Lower leg skin (tissue), 4 donors: ENCODE data around the gene CACNG8. TPM values are rescaled to one million over a fixed set of nuclear protein-coding genes. Genes with fewer than 3 reads are reported as not detected.

Experiments used
- DNase-seq, 2 donors: peaks; one replicate each; pipeline ENCODE4 v3.0.0-alpha.2; 2019; ENCODE audit warnings: low spot score in 2 of 2
- H3K4me3 ChIP-seq: fragments of 200-600 bp; sonication (generic); 2 replicates; pipeline ENCODE4 v1.5.1; 2017; ENCODE audit warnings: mild to moderate bottlenecking, low read depth; ENCODE audit not compliant: poor library complexity, severe bottlenecking
- POLR2A ChIP-seq, 2 donors: fragments of 450-650 bp; IDR thresholded peaks; one replicate each; pipeline ENCODE4 v1.6.1; 2016 to 2017; ENCODE audit warnings: antibody characterized with exemption in 2 of 2, mild to moderate bottlenecking in 1 of 2, moderate library complexity in 1 of 2
- WGBS, 2 donors: methylation state at CpG; one replicate each; pipeline ENCODE4 v1.1.5; 2018; 5-methylcytosine and 5-hydroxymethylcytosine counted together
- intact Hi-C: fragments of 100-400 bp; cut with DNase I; formaldehyde crosslinking; loops from one replicate; pipeline ENCODE4 v1.15.0; 2023; ENCODE audit warnings: low total_unique reads
- total RNA-seq, 4 donors: library from RNA; depleted of rRNA; stranded (reverse); fragments of >200 nt; gene quantifications; one replicate each; pipeline ENCODE4 v1.1.0, GENCODE V29; 2016
- TF ChIP-seq, protein P1 (sequence below), 3 donors: fragments of 450-650 bp; IDR thresholded peaks; one replicate each; pipeline ENCODE4 v1.5.1; 2016; ENCODE audit warnings: antibody characterized with exemption in 3 of 3, mild to moderate bottlenecking in 3 of 3, moderate library complexity in 2 of 3

Gene CACNG8
- total RNA-seq, 4 donors from 2014 or later: 0.05 to 0.08 TPM; not detected in 2

DNA sequence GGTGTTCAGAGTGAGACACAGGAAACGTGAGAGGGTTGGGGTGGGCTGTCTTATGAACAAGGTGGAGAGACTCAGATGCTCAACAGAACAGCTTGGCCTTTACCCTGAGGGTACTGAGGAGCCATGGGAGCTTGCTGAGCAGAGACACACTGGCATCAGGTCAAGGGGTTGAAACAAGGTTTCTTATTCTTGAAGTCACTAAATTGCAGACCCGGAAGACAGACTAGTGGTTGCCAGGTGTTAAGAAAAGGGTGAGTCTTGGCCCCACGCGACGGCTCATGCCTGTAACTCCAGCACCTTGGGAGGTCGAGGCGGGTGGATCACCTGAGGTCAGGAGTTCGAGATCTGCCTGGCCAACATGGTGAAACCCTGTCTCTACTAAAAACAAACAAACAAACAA, 51.1 kb downstream of the CACNG8 start:
- TF ChIP-seq, protein P1, sequence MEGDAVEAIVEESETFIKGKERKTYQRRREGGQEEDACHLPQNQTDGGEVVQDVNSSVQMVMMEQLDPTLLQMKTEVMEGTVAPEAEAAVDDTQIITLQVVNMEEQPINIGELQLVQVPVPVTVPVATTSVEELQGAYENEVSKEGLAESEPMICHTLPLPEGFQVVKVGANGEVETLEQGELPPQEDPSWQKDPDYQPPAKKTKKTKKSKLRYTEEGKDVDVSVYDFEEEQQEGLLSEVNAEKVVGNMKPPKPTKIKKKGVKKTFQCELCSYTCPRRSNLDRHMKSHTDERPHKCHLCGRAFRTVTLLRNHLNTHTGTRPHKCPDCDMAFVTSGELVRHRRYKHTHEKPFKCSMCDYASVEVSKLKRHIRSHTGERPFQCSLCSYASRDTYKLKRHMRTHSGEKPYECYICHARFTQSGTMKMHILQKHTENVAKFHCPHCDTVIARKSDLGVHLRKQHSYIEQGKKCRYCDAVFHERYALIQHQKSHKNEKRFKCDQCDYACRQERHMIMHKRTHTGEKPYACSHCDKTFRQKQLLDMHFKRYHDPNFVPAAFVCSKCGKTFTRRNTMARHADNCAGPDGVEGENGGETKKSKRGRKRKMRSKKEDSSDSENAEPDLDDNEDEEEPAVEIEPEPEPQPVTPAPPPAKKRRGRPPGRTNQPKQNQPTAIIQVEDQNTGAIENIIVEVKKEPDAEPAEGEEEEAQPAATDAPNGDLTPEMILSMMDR (IDR thresholded peaks at IDR 0.05): no peak
- no peak for TF ChIP-seq POLR2A (IDR thresholded peaks at IDR 0.05)
- 69 to 73% methylated on average over 8 of the region's 8 CpGs for WGBS, 2 donors
- no peak overlapping the region for H3K4me3 ChIP-seq
- no peak for DNase-seq
- intact Hi-C loops: loop anchor here (10.0 kb wide), 1 partner anchor 169 kb away; no protein-coding TSS in a partner anchor

DNA sequence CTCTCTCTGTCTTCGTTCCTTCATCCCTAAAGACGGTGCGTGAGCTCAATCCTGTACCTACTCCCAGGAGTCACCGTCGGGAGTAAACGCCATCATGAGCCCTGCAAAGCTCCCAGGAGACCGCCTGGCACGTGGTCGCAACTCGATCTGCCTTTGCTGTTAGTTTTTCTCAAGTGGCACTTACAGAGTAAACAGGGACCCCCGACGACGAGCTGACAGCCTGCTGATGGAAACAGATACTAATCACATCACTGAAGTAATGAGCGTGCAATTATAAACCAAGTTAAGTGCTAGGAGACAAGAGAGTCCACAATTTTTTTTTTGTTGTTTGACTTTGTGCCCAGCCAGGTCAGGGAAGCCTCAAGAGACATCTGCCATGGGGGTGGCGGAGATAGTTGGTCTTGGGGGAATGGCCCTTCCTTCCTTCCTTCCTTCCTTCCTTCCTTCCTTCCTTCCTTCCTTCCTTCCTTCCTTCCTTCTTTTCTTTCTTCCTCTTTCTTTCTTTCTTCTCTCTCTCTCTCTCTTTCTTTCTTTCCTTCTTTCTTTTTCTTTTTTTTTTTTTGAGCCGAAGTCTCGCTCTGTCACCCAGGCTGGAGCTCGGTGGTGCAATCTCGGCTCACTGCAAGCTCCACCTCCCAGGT, 52.3 kb downstream of the CACNG8 start:
- TF ChIP-seq POLR2A (IDR thresholded peaks at IDR 0.05): no peak
- TF ChIP-seq, protein P1 (IDR thresholded peaks at IDR 0.05): no peak
- WGBS, 2 donors: 48 to 61% methylated on average over 19 of the region's 19 CpGs
- intact Hi-C loops: loop anchor here (10.0 kb wide), 1 partner anchor 170 kb away; no protein-coding TSS in a partner anchor
- DNase-seq: no peak
- no peak overlapping the region for H3K4me3 ChIP-seq

DNA sequence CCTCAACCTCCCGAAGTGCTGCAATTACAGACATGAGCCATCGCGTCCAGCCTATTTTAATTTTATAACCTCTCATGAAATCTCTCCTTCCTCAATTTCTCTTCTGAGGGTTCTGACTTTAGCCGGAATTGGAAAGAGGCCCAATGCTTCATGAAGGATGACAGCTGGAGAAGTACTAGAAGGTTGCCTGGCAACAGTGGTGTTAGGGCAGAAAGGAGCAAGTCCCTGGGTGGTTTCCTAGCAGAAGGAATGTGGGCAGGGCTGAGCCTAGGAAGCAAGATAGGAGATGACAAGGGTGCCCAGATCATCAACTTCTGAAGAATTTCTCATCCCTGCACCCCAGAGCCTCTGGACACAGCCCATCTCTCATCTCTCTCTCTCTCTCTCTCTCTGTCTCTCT, 54.5 kb downstream of the CACNG8 start:
- TF ChIP-seq, protein P1 (IDR thresholded peaks at IDR 0.05): no peak
- no peak for TF ChIP-seq POLR2A (IDR thresholded peaks at IDR 0.05)
- intact Hi-C loops: loop anchor here (10.0 kb wide), 1 partner anchor 172 kb away; no protein-coding TSS in a partner anchor
- no peak overlapping the region for H3K4me3 ChIP-seq
- 85 to 88% methylated on average over 4 of the region's 4 CpGs for WGBS, 2 donors
- no peak for DNase-seq

DNA sequence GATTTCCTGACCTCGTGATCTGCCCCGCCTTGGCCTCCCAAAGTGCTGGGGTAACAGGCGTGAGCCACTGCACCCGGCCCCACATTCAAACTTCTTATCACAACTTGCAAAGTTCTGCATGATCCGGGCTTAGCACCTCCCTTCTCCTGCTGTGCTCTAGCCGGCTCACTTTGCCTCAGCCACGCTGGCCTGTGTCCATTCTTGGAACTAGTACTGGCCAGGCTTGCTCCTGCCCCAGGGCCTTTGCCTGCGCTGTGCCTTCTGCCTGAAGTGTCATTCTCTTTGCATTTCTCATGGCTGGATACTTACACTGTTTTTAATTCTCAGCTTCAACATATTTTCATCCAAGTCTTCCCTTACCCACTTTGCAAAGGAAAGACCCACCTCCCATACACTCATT, 58.6 kb downstream of the CACNG8 start:
- WGBS, 2 donors: 74 to 80% methylated on average over 8 of the region's 8 CpGs
- no peak for TF ChIP-seq POLR2A (IDR thresholded peaks at IDR 0.05)
- TF ChIP-seq, protein P1 (IDR thresholded peaks at IDR 0.05): no peak
- intact Hi-C loops: loop anchor here (5.0 to 10.0 kb wide), 2 partner anchors 117 to 229 kb away; partner anchors contain the start of gene CACNG7
- H3K4me3 ChIP-seq: no peak overlapping the region
- DNase-seq: no peak

DNA sequence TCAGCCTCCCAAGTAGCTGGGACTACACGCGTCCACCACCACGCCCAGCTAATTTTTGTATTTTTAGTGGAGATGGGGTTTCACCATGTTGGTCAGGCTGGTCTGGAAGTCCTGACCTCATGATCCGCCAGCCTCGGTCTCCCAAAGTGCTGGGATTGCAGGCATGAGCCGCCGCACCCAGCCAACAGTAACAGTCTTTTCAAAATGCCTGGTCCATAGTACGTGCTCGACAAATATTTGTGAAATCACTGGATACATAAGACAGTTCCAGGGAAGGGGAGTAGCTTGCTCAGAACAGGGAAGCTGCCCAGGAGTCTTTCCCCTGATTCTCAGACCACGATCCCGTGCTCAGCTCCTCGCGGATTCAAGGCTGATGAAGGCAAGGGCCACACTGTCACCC, 59.2 kb downstream of the CACNG8 start:
- H3K4me3 ChIP-seq: no peak overlapping the region
- TF ChIP-seq, protein P1 (IDR thresholded peaks at IDR 0.05): no peak
- no peak for DNase-seq
- intact Hi-C loops: loop anchor here (5.0 to 10.0 kb wide), 2 partner anchors 117 to 230 kb away; partner anchors contain the start of gene CACNG7
- WGBS, 2 donors: 78 to 89% methylated on average over 13 of the region's 13 CpGs
